HG02610 (cell line): ENCODE results near the gene LPGAT1.
"Not testable (repeated sequence)": the region's sequence is repeated elsewhere in the genome, so short reads cannot be mapped to it uniquely, and the experiment has no call there.

Source experiments
- ATAC-seq: cut with Tn5 transposase; IDR thresholded peaks from one replicate; pipeline ENCODE4 v1.9.1; 2021; ENCODE audit warnings: mild to moderate bottlenecking, moderate library complexity; ENCODE audit not compliant: unreplicated experiment

Gene LPGAT1, protein sequence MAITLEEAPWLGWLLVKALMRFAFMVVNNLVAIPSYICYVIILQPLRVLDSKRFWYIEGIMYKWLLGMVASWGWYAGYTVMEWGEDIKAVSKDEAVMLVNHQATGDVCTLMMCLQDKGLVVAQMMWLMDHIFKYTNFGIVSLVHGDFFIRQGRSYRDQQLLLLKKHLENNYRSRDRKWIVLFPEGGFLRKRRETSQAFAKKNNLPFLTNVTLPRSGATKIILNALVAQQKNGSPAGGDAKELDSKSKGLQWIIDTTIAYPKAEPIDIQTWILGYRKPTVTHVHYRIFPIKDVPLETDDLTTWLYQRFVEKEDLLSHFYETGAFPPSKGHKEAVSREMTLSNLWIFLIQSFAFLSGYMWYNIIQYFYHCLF

DNA sequence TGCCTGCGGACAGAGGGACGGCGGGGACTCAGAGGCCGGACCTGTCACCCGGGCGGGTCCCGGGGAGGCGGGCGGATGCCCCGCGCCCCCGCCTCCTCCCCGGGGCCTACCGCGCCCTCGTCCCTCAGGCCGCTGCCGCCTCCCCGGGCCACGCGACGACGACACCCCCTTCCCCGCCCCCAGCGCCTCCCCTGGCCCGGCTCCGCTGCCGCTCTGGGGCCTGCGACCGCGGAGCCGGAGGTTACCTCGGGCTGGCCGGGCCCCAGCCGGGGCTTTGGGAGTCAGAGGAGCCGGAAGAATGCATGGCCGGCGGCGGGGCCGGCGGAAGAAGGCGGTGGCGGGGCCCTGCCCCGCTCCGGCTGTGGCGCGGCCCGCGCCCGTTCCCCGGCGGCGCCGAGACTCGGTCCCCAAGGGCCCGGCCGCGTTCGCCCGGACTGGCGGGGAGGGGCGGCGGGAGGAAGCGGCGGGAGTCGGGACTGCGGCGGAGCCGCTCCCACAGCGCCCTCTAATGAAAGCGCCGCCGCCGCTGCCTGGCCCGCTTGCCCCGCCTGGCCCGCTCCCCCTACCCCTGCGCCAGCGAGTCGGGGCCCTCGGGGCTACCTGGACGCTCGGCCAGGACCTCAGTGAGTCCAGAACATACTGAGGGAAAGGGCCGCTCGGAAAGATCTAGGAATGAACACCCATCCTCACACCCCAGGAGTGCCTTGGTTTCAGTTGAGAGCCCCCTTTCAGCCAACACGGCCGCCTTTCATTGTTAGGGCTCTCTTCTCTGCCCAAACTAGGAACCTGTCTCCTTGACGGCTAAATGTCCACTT lies at the start of gene LPGAT1:
TSS of gene LPGAT1 (minus strand) at position 436 of the 815 bp plus-strand sequence. CDS start 1,467 bp downstream, outside the sequence.
- peak; percentile 75 for ATAC-seq

GRCh38 chr1:211879475-211879874 lies 48.9 kb upstream of the LPGAT1 start:
- ATAC-seq: no peak

DNA sequence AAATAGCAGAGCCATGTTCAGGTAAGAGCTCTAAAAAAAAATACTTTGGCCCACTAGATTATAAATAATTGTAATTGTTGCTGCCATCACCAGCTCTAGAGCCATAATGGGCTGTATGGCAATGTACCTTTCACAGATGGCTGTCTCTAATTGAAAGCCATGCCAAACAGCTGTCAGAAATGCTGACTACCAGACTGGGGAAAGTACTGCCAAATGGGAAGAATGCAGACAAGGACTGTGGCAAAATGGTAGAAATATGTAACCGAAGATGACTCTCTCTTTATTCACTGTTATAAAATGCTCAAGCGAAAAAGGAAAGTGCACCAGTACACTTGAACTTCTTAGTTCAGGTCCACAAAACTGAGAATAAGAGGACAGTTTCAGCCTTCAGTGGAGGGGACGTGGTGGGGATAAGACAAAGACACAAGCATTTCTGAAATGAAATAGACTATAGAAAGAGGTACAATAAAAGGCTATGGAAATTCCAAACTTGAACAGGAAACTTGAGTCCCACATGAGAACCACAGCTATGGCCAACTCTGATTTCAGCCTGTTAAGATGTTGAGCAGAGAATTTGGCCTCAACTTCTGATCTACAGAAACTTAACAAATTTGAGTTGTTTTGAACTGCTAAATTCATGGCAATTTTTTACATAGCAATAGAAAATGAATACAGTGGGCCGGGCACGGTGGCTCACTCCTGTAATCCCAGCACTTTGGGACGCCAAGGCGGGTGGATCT lies 46.5 kb upstream of the LPGAT1 start:
- no peak for ATAC-seq

DNA sequence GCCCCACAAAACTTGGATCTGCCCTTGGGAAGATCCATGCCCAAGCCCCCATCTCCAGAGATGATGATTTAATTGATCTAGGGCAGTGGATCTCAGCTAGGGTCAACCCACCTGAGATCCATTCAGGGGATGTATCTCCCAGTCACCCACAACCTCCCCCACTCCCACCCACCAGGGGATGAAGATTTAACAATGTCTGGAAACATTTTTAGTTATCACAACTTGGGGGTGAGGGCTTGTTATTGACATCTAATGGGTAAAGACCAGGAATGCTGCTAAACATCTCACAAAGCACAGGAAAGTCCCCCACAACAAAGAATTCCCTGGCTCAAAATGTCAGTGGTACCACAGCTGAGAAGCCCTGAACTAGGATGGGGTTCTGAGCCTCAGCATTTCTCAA lies 45.0 kb upstream of the LPGAT1 start:
- no peak for ATAC-seq

DNA sequence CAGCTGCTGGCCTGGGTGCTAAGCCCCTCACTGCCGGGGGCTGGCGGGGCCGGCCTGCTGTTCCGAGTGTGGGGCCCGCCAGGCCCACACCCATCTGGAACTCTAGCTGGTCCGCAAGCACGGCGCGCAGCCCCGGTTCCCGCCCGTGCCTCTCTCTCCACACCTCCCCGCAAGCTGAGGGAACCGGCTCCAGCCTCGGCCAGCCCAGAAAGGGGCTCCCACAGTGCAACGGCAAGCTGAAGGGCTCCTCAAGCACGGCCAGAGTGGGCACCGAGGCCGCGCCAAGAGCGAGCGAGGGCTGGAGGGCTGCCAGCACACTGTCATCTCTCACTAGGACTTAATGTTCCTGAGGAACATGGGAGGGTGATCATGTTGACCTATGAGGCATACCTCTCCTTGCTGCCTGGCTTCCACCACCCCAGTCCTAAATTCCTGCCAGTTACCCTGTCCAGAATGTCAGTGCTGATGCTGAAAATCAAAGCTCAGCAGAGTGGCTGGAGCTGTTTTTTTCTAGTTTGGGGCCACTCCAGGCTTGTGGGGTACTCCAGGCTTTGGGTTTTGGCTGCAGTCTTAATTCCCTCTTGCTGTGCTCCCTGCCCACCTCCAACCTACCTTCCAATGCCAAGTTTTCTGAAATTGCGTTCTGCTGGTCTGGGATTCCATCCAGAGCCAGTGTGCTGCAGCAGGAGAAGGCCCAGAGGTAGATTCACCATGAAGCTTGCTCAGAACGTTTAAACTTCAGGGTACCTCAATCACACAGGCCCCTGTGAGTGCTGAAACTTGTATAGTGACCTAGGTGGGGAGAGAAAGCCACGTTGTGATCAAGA lies 44.2 kb upstream of the LPGAT1 start:
- ATAC-seq: no peak

- not testable (repeated sequence) for ATAC-seq
Observed at GRCh38 chr1:211873731-211874130, 43.2 kb upstream of the LPGAT1 start.

- no peak for ATAC-seq
Observed at GRCh38 chr1:211870156-211870555, 39.6 kb upstream of the LPGAT1 start.

DNA sequence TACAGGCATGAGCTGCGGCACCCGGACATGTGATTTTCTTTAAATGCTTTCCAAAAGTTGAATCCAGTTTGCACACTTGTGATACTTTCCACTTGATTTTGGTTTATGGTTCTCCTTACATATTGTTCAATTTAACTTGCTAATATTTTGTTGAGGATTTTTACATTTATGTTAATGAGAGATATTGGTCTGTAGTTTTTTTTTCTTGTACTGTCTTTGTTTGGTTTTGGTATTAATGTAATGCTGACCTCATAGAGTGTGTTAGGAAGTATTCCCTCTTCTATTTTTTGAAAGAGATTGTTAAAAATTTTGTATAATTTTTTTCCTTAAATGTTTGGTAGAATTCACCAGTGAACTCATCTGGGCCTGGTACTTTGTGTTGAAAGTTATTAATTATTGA lies 34.6 kb upstream of the LPGAT1 start:
- ATAC-seq: no peak

- no peak for ATAC-seq
Observed at GRCh38 chr1:211859405-211859804, 28.8 kb upstream of the LPGAT1 start.

- ATAC-seq: no peak
Observed at GRCh38 chr1:211851174-211851573, 20.6 kb upstream of the LPGAT1 start.

GRCh38 chr1:211843507-211844298 lies 13.1 kb upstream of the LPGAT1 start:
- no peak for ATAC-seq

DNA sequence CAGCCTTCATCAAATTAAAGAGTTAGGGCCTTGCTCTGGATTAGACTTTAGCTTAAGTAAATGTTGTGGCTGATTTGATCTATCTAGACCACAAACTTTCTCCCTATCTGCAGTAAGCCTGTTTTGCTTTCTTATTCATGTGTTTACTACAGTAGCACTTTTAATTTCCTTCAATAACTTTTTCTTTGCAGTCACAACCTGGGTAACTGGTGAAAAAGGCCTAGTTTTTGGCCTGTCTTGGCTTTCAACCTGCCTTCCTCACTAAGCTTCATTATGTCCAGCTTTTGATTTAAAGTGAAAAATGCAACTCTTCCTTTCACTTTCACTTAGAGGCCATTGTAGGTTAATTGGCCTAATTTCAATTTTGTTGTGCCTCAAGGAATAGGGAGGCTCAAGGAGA lies 12.5 kb upstream of the LPGAT1 start:
- no peak for ATAC-seq

DNA sequence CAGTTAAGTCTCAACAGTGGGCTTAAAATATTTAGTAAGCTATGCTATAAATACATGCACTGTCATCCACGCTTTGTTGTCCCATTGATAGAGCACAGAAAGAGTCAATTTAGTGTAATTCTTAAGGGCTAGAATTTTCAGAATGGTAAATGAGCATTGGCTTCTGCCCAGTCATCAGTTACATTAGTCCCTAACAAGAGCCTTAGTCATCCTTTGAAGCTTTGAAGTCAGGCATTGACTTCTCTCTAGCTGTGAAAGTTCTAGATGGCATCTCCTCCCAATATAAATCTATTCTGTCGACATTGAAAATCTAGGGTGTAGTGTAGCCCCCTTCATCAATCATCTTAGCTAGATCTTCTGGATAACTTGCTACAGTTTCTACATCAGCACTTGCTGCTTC lies 12.0 kb upstream of the LPGAT1 start:
- ATAC-seq: no peak

DNA sequence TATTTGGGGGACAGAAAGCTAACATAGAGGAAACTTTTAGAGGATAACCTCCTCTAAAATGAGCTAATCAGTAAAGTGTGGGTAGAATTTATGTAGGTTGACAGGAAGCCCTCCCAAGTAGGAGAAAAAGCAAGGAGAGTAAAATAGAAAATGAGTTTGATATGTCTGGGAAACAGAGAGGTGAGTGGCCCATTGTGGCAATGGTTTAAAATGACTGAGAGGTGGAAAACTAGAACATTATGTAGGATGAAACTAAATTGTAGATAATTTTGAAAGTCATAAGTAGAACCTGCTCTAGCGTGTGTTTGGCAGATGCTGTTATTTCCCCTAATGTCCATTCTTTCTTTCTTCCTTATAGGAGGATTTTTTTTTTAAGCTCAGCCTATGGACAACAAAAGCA lies 8.5 kb upstream of the LPGAT1 start:
- ATAC-seq: no peak

GRCh38 chr1:211833174-211833820 lies 2.7 kb upstream of the LPGAT1 start:
- no peak for ATAC-seq

DNA sequence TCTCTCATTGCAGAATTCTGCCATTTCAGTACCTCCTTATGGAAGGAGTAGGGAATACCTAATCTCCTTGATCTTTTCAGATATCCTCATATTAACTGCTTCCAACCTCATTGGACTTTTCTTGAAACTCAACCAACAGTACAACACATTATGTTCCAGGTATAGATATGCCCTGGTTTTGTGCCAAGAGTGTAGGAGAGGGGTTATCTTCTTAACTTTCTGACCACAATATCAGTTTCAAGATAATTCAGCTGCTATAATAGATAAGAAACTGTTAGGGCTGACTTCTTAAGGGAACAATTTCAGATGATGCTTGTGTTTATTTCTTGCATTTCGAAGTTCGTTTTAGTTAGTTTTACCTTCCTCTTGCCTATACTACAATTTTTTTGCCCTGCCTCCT lies 2.1 kb upstream of the LPGAT1 start:
- ATAC-seq: no peak

- no peak for ATAC-seq
Observed at GRCh38 chr1:211831558-211832323, 1.2 kb upstream of the LPGAT1 start.

- ATAC-seq: no peak
Observed at GRCh38 chr1:211830055-211830327, 572 bp downstream of the LPGAT1 start.
